LNCaP clone FGC (cell line): ENCODE measurements around the gene TUBGCP4.

Experiments used
- DNase-seq: peaks from one replicate; pipeline ENCODE4 v3.0.0-alpha.2; 2011; ENCODE audit warnings: low read depth
- H3K4me3 ChIP-seq: 2 replicates; pipeline ENCODE4 v1.5.1; 2011; ENCODE audit warnings: mild to moderate bottlenecking, low read depth, low read length, control low read depth
- CTCF ChIP-seq: IDR thresholded peaks from 2 replicates; pipeline ENCODE4 v1.5.1; 2012; ENCODE audit warnings: mild to moderate bottlenecking; ENCODE audit not compliant: control insufficient read depth, insufficient read depth; ENCODE audit errors: extremely low read depth

Gene TUBGCP4

DNA sequence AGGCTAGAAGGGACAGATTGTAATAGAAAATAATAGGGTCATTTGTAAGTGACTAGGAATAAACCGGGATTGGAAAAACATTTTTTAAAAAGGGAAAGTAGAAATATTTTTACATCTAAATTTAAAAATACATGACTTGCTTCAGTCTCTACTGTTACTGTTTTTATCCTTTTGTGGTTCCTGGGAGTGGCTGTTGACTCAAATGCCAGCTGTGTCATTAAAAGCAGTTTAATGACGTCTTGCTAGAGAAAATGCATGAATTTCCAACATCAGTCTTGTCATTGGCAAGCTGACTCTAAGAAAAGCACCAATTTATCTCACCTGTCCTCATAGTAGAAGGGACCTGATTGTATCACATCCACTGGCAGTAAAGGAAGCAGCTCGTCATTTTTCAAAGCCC is 23.8 kb upstream of the TUBGCP4 start:
- no peak overlapping the region for H3K4me3 ChIP-seq
- TF ChIP-seq CTCF, result no peak
- no peak for DNase-seq

DNA sequence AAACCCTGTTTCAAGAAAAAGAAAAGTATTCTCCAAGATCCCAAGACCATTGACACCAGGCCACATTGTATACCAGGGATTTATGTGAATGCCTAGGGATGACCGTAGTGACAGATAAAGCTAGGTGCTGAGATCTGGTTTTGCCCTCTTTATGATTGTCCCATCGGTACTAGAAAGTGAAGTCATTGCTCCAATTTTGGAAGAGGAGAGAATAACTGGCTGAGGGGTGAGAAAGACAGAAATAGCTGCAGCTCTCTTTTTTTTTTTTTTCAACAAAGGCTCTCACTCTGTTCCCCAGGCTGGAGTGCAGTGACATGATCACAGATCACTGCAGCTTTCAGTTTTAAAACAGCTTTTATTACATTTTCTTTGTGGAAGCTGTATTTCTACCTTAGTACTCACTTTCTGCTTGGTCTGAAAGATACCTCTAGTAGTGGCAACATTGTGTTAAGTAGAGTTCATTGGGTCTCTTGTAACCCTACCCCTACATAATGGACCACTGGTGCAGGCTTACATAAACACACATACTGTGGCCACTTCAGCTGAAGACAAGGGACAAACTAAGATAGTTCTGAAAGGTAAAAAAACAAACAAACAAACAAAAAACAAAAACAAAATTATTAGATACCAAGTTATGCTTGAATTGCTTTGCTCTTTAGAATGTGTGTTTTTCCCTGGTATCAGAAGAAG is 18.1 kb upstream of the TUBGCP4 start:
- TF ChIP-seq CTCF, result no peak
- no peak for DNase-seq

DNA sequence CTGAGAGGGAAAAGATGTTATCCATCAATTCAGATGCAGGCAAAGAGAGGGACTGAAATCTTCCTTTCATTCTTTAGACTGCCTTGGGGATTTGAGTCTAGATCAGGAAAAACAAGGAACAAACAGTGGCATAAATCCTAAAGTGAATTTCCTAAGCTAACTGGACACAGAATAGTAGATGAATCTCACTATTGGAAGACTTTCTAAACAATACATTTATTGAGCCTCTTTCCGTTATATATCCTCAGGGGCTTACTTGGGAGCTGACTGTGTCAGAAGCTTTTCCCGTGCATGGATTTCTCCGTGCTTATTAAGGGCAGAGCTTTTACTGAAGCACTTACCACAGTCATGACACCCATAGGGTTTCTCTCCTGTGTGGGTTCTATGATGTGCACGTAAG is 10.1 kb upstream of the TUBGCP4 start:
- no peak for DNase-seq
- no peak overlapping the region for H3K4me3 ChIP-seq
- no peak for TF ChIP-seq CTCF

More for the DNA sequence above, 18.1 kb upstream of the TUBGCP4 start:
- H3K4me3 ChIP-seq, result no peak overlapping the region

- DNase-seq, result no peak
- no peak overlapping the region for H3K4me3 ChIP-seq
- no peak for TF ChIP-seq CTCF
Measured at GRCh38 chr15:43361313-43361903, 9.5 kb upstream of the TUBGCP4 start.

GRCh38 chr15:43370310-43370974 is 459 bp upstream of the TUBGCP4 start:
- peak overlapping the region; percentile 73 for H3K4me3 ChIP-seq
- no peak for DNase-seq
- TF ChIP-seq CTCF, result no peak

DNA sequence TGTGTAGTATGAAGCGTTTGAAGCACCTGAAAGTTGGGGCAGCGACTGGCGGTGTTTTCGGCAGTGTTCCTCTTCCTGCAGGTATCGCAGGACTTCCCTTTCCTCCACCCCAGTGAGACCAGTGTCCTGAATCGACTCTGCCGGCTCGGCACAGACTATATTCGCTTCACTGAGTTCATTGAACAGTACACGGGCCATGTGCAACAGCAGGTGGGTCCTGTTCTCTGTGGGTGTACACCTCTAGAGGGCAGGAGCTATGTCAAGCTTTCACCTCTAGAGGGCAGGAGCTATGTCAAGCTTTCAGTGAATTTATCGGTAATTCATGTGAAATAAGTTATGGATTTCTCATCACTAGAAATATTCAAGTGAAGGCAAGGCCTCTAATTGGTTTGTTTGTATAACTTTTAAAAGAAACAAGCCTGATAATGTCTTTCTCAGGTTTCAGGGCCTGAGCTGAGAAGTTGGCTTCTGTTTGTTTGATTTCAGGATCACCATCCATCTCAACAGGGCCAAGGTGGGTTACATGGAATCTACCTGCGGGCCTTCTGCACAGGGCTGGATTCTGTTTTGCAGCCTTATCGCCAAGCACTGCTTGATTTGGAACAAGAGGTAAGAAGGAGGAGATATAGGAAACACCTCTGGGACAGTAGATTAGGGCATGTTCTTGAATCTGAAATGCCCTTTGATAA is 5.3 kb downstream of the TUBGCP4 start:
- no peak for DNase-seq
- TF ChIP-seq CTCF, result peak; percentile 64
- H3K4me3 ChIP-seq, result no peak overlapping the region
